ENCODE measurements around the gene DNAJC16. TPM values are rescaled to one million over a fixed set of nuclear protein-coding genes. Genes with fewer than 3 reads are reported as not detected.

The DNAJC16 gene
- total RNA-seq, 2 experiments from 2014 or later: 10.9 to 14.1 TPM

- Mint-ChIP-seq H3K27me3 (no peaks in the 10 kb centered on the region), H3K4me1 (peaks cover 46% of the 10 kb centered on the region), H3K4me3 (peak within 1 kb of the TSS; percentile 94), H3K36me3 (ENCODE audit: low read depth) (peaks cover 17% of the 10 kb centered on the region), H3K27ac (peak within 1 kb of the TSS; percentile 95), H3K9me3 (ENCODE audit: low read depth) (no peaks in the 10 kb centered on the region)
- peak; percentile 89 for ATAC-seq
- CTCF ChIA-PET: interaction anchor here (0.6 to 2.1 kb wide), 6 partner anchors 10 to 38 kb away, joined by 3 to 7 read pairs (median 4); partner anchors contain the start of gene AGMAT
- DNase-seq: peak; percentile 98
- intact Hi-C loops (cut with DNase I, micrococcal nuclease): loop anchor here (1.0 to 5.0 kb wide), 22 partner anchors 14 to 1915 kb away; partner anchors contain the start of genes DNAJC16 (in 2 of the 2), PLEKHM2 (in 2 of the 2), SPEN (in 2 of the 2) and CPLANE2 (in 1 of the 2)
- POLR2A ChIA-PET: interaction anchor here (0.7 to 1.4 kb wide), 6 partner anchors 14 to 216 kb away, joined by 3 to 4 read pairs (median 3); partner anchors contain the start of gene DNAJC16
These were observed 90.8 kb downstream of the DNAJC16 start, which contains the start of gene DDI2 for GRCh38 chr1:15617173-15618076. DDI2 (plus strand) TSS chr1:15617458; CDS start chr1:15617671, 213 bp downstream.

- ATAC-seq: peak; percentile 12
- Mint-ChIP-seq H3K27me3 (no peaks in the 10 kb centered on the region), H3K4me1 (peaks cover 53% of the 10 kb centered on the region), H3K4me3 (peak overlapping the region; percentile 94), H3K9me3 (ENCODE audit: low read depth) (no peaks in the 10 kb centered on the region), H3K27ac (peak overlapping the region; percentile 95), H3K36me3 (ENCODE audit: low read depth) (peaks cover 18% of the 10 kb centered on the region)
- intact Hi-C loops (cut with DNase I, micrococcal nuclease): loop anchor here (5.0 kb wide), 6 partner anchors 36 to 1916 kb away; partner anchors contain the start of genes FHAD1 (in 1 of the 2), PRDM2 (in 1 of the 2), RCC2 (in 1 of the 2) and SPEN (in 1 of the 2)
- ChIA-PET CTCF (interaction anchor here (0.6 to 2.1 kb wide), 8 partner anchors 9 to 227 kb away, joined by 3 to 7 read pairs (median 4); partner anchors contain the start of gene AGMAT), POLR2A (interaction anchor here (0.5 to 1.4 kb wide), 7 partner anchors 15 to 995 kb away, joined by 3 to 4 read pairs (median 3); partner anchors contain the start of genes DNAJC16 and NBPF1)
- no peak for DNase-seq
These were observed 91.5 kb downstream of the DNAJC16 start for GRCh38 chr1:15618077-15618654.

GRCh38 chr1:15618655-15619525 is 92.2 kb downstream of the DNAJC16 start:
- CTCF ChIA-PET: interaction anchor here (0.6 to 2.1 kb wide), 8 partner anchors 9 to 228 kb away, joined by 3 to 7 read pairs (median 4); partner anchors contain the start of gene AGMAT
- POLR2A ChIA-PET: interaction anchor here (0.5 to 1.4 kb wide), 5 partner anchors 40 to 994 kb away, joined by 3 to 4 read pairs (median 3); partner anchors contain the start of genes DNAJC16 and NBPF1
- peak overlapping the region; percentile 94 for H3K4me3 Mint-ChIP-seq
- intact Hi-C loops (cut with DNase I, micrococcal nuclease): loop anchor here (5.0 kb wide), 6 partner anchors 37 to 1917 kb away; partner anchors contain the start of genes FHAD1 (in 1 of the 2), PRDM2 (in 1 of the 2), RCC2 (in 1 of the 2) and SPEN (in 1 of the 2)
- peak overlapping the region; percentile 95 for H3K27ac Mint-ChIP-seq
- DNase-seq (no peak), ATAC-seq (no peak)
- H3K4me1 Mint-ChIP-seq: peaks cover 55% of the 10 kb centered on the region
- H3K9me3 Mint-ChIP-seq (ENCODE audit: low read depth): no peaks in the 10 kb centered on the region
- peaks cover 18% of the 10 kb centered on the region for H3K36me3 Mint-ChIP-seq (ENCODE audit: low read depth)
- H3K27me3 Mint-ChIP-seq: no peaks in the 10 kb centered on the region

- H3K27ac Mint-ChIP-seq: peak overlapping the region; percentile 37
- ChIA-PET POLR2A (no interaction called here), CTCF (no interaction called here)
- intact Hi-C loops (cut with DNase I, micrococcal nuclease): no loop called here
- H3K4me3 Mint-ChIP-seq: no peak overlapping the region
- no peaks in the 10 kb centered on the region for H3K9me3 Mint-ChIP-seq (ENCODE audit: low read depth)
- H3K36me3 Mint-ChIP-seq (ENCODE audit: low read depth): peaks cover 21% of the 10 kb centered on the region
- H3K4me1 Mint-ChIP-seq: peaks cover 66% of the 10 kb centered on the region
- DNase-seq (no peak), ATAC-seq (no peak)
- H3K27me3 Mint-ChIP-seq: no peaks in the 10 kb centered on the region
These were observed 93.5 kb downstream of the DNAJC16 start for GRCh38 chr1:15620155-15620545.

- ATAC-seq: no peak
- Mint-ChIP-seq H3K36me3 (ENCODE audit: low read depth) (peaks cover 23% of the 10 kb centered on the region), H3K4me1 (peaks cover 72% of the 10 kb centered on the region), H3K27me3 (no peaks in the 10 kb centered on the region), H3K27ac (no peak overlapping the region), H3K9me3 (ENCODE audit: low read depth) (no peaks in the 10 kb centered on the region), H3K4me3 (no peak overlapping the region)
- intact Hi-C loops (cut with DNase I, micrococcal nuclease): no loop called here
- no peak for DNase-seq
- ChIA-PET CTCF (interaction anchor here (0.7 kb wide), 1 partner anchor 9 kb away, joined by 3 read pairs; no protein-coding TSS in a partner anchor), POLR2A (interaction anchor here (0.6 kb wide), 1 partner anchor 92 kb away, joined by 3 read pairs; no protein-coding TSS in a partner anchor)
These were observed 94.4 kb downstream of the DNAJC16 start for GRCh38 chr1:15620902-15621682.

DNA sequence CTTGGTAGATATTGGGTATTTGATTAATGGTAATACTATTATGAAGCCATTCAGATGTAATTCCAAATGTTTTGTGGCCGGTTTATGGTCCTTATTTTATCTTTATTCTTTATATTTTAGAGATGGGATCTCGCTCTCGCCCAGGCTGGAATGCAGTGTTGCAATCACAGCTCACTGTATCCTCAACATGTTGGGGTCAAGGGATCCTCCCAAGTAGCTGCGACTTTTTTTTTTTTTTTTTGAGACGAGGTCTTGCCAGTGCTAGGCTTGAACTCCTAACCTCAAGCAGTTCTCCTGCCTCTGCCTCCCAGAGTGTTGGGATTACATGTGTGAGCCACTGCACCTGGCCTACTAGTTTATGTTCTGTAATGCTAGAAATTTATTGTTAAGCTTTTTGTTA is 95.3 kb downstream of the DNAJC16 start:
- Mint-ChIP-seq H3K4me1 (peaks cover 72% of the 10 kb centered on the region), H3K27ac (no peak overlapping the region), H3K4me3 (no peak overlapping the region), H3K27me3 (no peaks in the 10 kb centered on the region), H3K36me3 (ENCODE audit: low read depth) (peaks cover 30% of the 10 kb centered on the region), H3K9me3 (ENCODE audit: low read depth) (no peaks in the 10 kb centered on the region)
- intact Hi-C loops (cut with DNase I, micrococcal nuclease): no loop called here
- ChIA-PET CTCF (no interaction called here), POLR2A (no interaction called here)
- ATAC-seq: no peak
- DNase-seq: no peak

GRCh38 chr1:15622712-15623373 is 96.2 kb downstream of the DNAJC16 start:
- intact Hi-C loops (cut with DNase I, micrococcal nuclease): no loop called here
- no peak for DNase-seq
- Mint-ChIP-seq H3K4me1 (peaks cover 79% of the 10 kb centered on the region), H3K27ac (peak overlapping the region; percentile 45), H3K27me3 (no peaks in the 10 kb centered on the region), H3K9me3 (ENCODE audit: low read depth) (no peaks in the 10 kb centered on the region), H3K4me3 (no peak overlapping the region), H3K36me3 (ENCODE audit: low read depth) (peaks cover 37% of the 10 kb centered on the region)
- ChIA-PET CTCF (interaction anchor here (1.2 kb wide), 1 partner anchor 63 kb away, joined by 3 read pairs; no protein-coding TSS in a partner anchor), POLR2A (no interaction called here)
- no peak for ATAC-seq

GRCh38 chr1:15623435-15623834 is 96.8 kb downstream of the DNAJC16 start:
- ATAC-seq: no peak
- H3K9me3 Mint-ChIP-seq (ENCODE audit: low read depth): no peaks in the 10 kb centered on the region
- POLR2A ChIA-PET: no interaction called here
- no peak for DNase-seq
- H3K4me1 Mint-ChIP-seq: peaks cover 81% of the 10 kb centered on the region
- no peak overlapping the region for H3K27ac Mint-ChIP-seq
- no peaks in the 10 kb centered on the region for H3K27me3 Mint-ChIP-seq
- H3K36me3 Mint-ChIP-seq (ENCODE audit: low read depth): peaks cover 36% of the 10 kb centered on the region
- intact Hi-C loops (cut with DNase I, micrococcal nuclease): no loop called here
- no peak overlapping the region for H3K4me3 Mint-ChIP-seq
- CTCF ChIA-PET: interaction anchor here (1.2 kb wide), 1 partner anchor 62 kb away, joined by 3 read pairs; no protein-coding TSS in a partner anchor

DNA sequence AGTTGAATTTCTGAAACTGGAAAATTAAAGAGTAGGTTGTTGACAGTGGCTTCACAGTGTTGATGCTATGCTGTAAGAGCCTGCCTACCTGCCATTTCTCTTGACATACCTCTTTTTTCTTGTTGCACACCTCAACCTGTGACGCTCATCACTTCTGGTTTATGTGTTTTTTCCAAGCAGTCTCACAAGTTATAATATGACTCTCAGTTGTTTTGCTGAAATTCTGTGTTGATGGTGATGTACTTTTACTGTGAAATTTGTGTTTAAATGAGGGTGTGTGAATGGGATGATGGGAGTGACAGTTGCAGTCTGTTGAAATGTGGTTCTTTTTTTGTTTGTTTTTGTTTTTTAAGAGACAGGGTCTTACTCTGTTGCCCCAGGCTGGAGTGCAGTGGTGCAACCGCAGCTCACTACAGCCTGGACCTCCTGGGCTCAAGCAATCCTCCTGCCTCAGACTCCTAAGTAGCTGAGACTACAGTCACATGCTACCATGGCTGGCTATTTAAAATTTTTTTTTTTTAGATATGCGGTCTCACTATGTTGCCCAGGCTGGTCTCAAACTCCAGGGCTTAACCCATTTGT is 97.6 kb downstream of the DNAJC16 start:
- ATAC-seq (peak; percentile 18), DNase-seq (no peak)
- Mint-ChIP-seq H3K36me3 (ENCODE audit: low read depth) (peaks cover 37% of the 10 kb centered on the region), H3K4me3 (no peak overlapping the region), H3K27me3 (no peaks in the 10 kb centered on the region), H3K9me3 (ENCODE audit: low read depth) (no peaks in the 10 kb centered on the region), H3K27ac (peak overlapping the region; percentile 58), H3K4me1 (peaks cover 75% of the 10 kb centered on the region)
- POLR2A ChIA-PET: no interaction called here
- CTCF ChIA-PET: no interaction called here
- intact Hi-C loops (cut with DNase I, micrococcal nuclease): no loop called here

Measured in activated CD4-positive, alpha-beta T cell treated with anti-CD3 and anti-CD28 coated beads for 36 hours (primary cell).